ENCODE results near the gene RFXANK.

RFXANK gene

GRCh38 chr19:19154768-19155494, 37.1 kb upstream of the RFXANK start:
- ChIA-PET CTCF (no interaction called here), POLR2A (no interaction called here)
- no peak for DNase-seq (ENCODE audit: extremely low spot score)
- TF ChIP-seq LEF1 (IDR thresholded peaks at IDR 0.05; ENCODE audit: borderline replicate concordance) (no peak), ELF4 (IDR thresholded peaks at IDR 0.05) (no peak), HDGF (IDR thresholded peaks at IDR 0.05; ENCODE audit: borderline replicate concordance) (no peak)

- no peak for TF ChIP-seq PKNOX1 (IDR thresholded peaks at IDR 0.05)
- no peak for TF ChIP-seq ARNT (IDR thresholded peaks at IDR 0.05)
- no peak for TF ChIP-seq CTBP1 (IDR thresholded peaks at IDR 0.05; ENCODE audit: borderline replicate concordance)
- TF ChIP-seq BHLHE40 (IDR thresholded peaks at IDR 0.05; ENCODE audit: borderline replicate concordance) = no peak
- TF ChIP-seq HDGF (IDR thresholded peaks at IDR 0.05; ENCODE audit: borderline replicate concordance) = no peak
- TF ChIP-seq ZNF384 (IDR thresholded peaks at IDR 0.05) = no peak
- TF ChIP-seq SUZ12 (IDR thresholded peaks at IDR 0.05) = no peak
- no peak for TF ChIP-seq L3MBTL2 (conservative IDR thresholded peaks at IDR 0.05)
- no peak for TF ChIP-seq SP1 (IDR thresholded peaks at IDR 0.05)
- TF ChIP-seq ELF4 (IDR thresholded peaks at IDR 0.05) = no peak
- no peak for TF ChIP-seq FOXM1 (IDR thresholded peaks at IDR 0.05; ENCODE audit: borderline replicate concordance)
- POLR2A ChIA-PET = interaction anchor here (1.1 to 1.2 kb wide), 2 partner anchors 14 to 17 kb away, joined by 3 read pairs; partner anchors contain the start of gene MEF2B
Measured at GRCh38 chr19:19155495-19156219, 36.4 kb upstream of the RFXANK start.

GRCh38 chr19:19157808-19158207, 34.2 kb upstream of the RFXANK start:
- CTCF ChIA-PET = interaction anchor here (0.8 kb wide), 1 partner anchor 17 kb away, joined by 3 read pairs; no protein-coding TSS in a partner anchor
- DNase-seq (ENCODE audit: extremely low spot score) = no peak
- TF ChIP-seq FOXK2 (IDR thresholded peaks at IDR 0.05) (no peak), TARDBP (IDR thresholded peaks at IDR 0.05) (no peak), SP1 (IDR thresholded peaks at IDR 0.05) (no peak), CTBP1 (IDR thresholded peaks at IDR 0.05; ENCODE audit: borderline replicate concordance) (no peak), ZNF384 (IDR thresholded peaks at IDR 0.05) (no peak), PKNOX1 (IDR thresholded peaks at IDR 0.05) (no peak), HDGF (IDR thresholded peaks at IDR 0.05; ENCODE audit: borderline replicate concordance) (no peak), NFRKB (IDR thresholded peaks at IDR 0.05) (no peak), ELF4 (IDR thresholded peaks at IDR 0.05) (no peak), FOXA1 (IDR thresholded peaks at IDR 0.05) (no peak), SUZ12 (IDR thresholded peaks at IDR 0.05) (no peak), L3MBTL2 (conservative IDR thresholded peaks at IDR 0.05) (no peak), ARNT (IDR thresholded peaks at IDR 0.05) (no peak), BHLHE40 (IDR thresholded peaks at IDR 0.05; ENCODE audit: borderline replicate concordance) (no peak), LEF1 (IDR thresholded peaks at IDR 0.05; ENCODE audit: borderline replicate concordance) (no peak), FOXM1 (IDR thresholded peaks at IDR 0.05; ENCODE audit: borderline replicate concordance) (no peak)
- POLR2A ChIA-PET = no interaction called here

More at GRCh38 chr19:19155495-19156219, 36.4 kb upstream of the RFXANK start:
- CTCF ChIA-PET = interaction anchor here (1.2 kb wide), 1 partner anchor 13 kb away, joined by 3 read pairs; no protein-coding TSS in a partner anchor
- DNase-seq (ENCODE audit: extremely low spot score) = no peak

GRCh38 chr19:19159534-19159933, 32.5 kb upstream of the RFXANK start:
- TF ChIP-seq CTBP1 (IDR thresholded peaks at IDR 0.05; ENCODE audit: borderline replicate concordance) (no peak), PKNOX1 (IDR thresholded peaks at IDR 0.05) (no peak), ELF4 (IDR thresholded peaks at IDR 0.05) (no peak), FOXM1 (IDR thresholded peaks at IDR 0.05; ENCODE audit: borderline replicate concordance) (no peak), ZNF384 (IDR thresholded peaks at IDR 0.05) (no peak), ARNT (IDR thresholded peaks at IDR 0.05) (no peak), TARDBP (IDR thresholded peaks at IDR 0.05) (no peak), BHLHE40 (IDR thresholded peaks at IDR 0.05; ENCODE audit: borderline replicate concordance) (no peak), FOXA1 (IDR thresholded peaks at IDR 0.05) (no peak), LEF1 (IDR thresholded peaks at IDR 0.05; ENCODE audit: borderline replicate concordance) (no peak), FOXK2 (IDR thresholded peaks at IDR 0.05) (no peak), HDGF (IDR thresholded peaks at IDR 0.05; ENCODE audit: borderline replicate concordance) (no peak), SP1 (IDR thresholded peaks at IDR 0.05) (no peak), L3MBTL2 (conservative IDR thresholded peaks at IDR 0.05) (no peak), SUZ12 (IDR thresholded peaks at IDR 0.05) (no peak), NFRKB (IDR thresholded peaks at IDR 0.05) (no peak)
- ChIA-PET POLR2A (no interaction called here), CTCF (no interaction called here)
- no peak for DNase-seq (ENCODE audit: extremely low spot score)

- ChIA-PET CTCF (no interaction called here), POLR2A (no interaction called here)
- no peak for DNase-seq (ENCODE audit: extremely low spot score)
- TF ChIP-seq ZNF384 (IDR thresholded peaks at IDR 0.05) = no peak
- no peak for TF ChIP-seq ELF4 (IDR thresholded peaks at IDR 0.05)
- no peak for TF ChIP-seq FOXM1 (IDR thresholded peaks at IDR 0.05; ENCODE audit: borderline replicate concordance)
- no peak for TF ChIP-seq HDGF (IDR thresholded peaks at IDR 0.05; ENCODE audit: borderline replicate concordance)
- TF ChIP-seq L3MBTL2 (conservative IDR thresholded peaks at IDR 0.05) = no peak
- TF ChIP-seq CTBP1 (IDR thresholded peaks at IDR 0.05; ENCODE audit: borderline replicate concordance) = no peak
- no peak for TF ChIP-seq LEF1 (IDR thresholded peaks at IDR 0.05; ENCODE audit: borderline replicate concordance)
Measured at GRCh38 chr19:19160461-19161035, 31.5 kb upstream of the RFXANK start.
